Measurements from ENCODE around the gene PGAP2. TPM values are rescaled to one million over a fixed set of nuclear protein-coding genes. Genes with fewer than 3 reads are reported as not detected.

PGAP2 gene
- total and polyA plus RNA-seq, 10 of the 15 experiments (the other 5 are each of a cell fraction or from before 2014, with no cell fraction given): 12.3 to 37.4 (median 31.9) TPM

DNA sequence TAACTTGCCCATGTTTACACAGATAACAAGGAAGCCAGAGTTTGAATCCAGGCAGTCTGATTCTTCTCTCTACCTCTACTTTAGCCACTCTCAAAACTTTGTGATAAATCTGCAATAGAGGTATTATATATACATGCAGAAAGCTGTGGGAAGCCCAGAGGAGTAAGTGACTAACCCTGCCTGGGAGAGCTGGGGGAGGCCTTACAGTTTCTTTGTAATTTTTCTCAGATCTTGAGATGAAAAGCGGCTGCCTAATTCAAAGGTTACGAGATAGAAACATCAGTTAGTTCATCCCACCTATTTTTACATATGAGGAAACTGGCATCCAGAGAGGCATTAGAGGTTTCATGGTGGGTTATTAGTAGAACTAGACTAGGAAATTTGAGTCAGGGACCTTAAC is 52.0 kb downstream of the PGAP2 start:
- ChIA-PET SMC1A (ENCODE audit: uncharacterized antibody, unreplicated experiment) (interaction anchor here (1.0 to 21.1 kb wide), 16 partner anchors 9 to 212 kb away, joined by 3 to 805 read pairs (median 12); no protein-coding TSS in a partner anchor), POLR2A (interaction anchor here (0.8 to 13.2 kb wide), 8 partner anchors 14 to 197 kb away, joined by 4 to 405 read pairs (median 8); partner anchors contain the start of gene RHOG), RAD21 (ENCODE audit: unreplicated experiment) (interaction anchor here (0.5 to 16.5 kb wide), 10 partner anchors 11 to 205 kb away, joined by 4 to 605 read pairs (median 61); partner anchors contain the start of gene RHOG), CTCF (interaction anchor here (1.5 to 39.6 kb wide), 5 partner anchors 5 to 209 kb away, joined by 7 to 1047 read pairs (median 979); partner anchors contain the start of genes RHOG and STIM1)
- no peak for ATAC-seq
- Histone ChIP-seq H4K20me1 (ENCODE audit: control insufficient read depth, insufficient read depth) (no peaks in the 10 kb centered on the region), H2AFZ (ENCODE audit: control insufficient read depth, low read depth, low read length) (no peak overlapping the region), H3K79me2 (ENCODE audit: control insufficient read depth, insufficient read depth, low read length) (peaks cover 97% of the 10 kb centered on the region), H3K27ac (ENCODE audit: control insufficient read depth, insufficient read depth) (peak overlapping the region; percentile 16), H3K9ac (ENCODE audit: control insufficient read depth, insufficient read depth, low read length) (no peak overlapping the region; the same call in 1 of the 2 replicates), H3K9me3 (replicated peaks; ENCODE audit: control insufficient read depth, insufficient read depth, low read length) (no peaks in the 10 kb centered on the region), H3K36me3 (ENCODE audit: control insufficient read depth in 2 of 2, insufficient read depth in 2 of 2, low read length in 1 of 2) (no peaks in the 10 kb centered on the region), H3K4me2 (ENCODE audit: control insufficient read depth, insufficient read depth) (peak overlapping the region; percentile 98), H3K27me3 (replicated peaks in 1 of 2; ENCODE audit: control insufficient read depth in 2 of 2, insufficient read depth in 2 of 2, low read length in 1 of 2) (no peaks in the 10 kb centered on the region), H3K4me1 (ENCODE audit: control insufficient read depth, insufficient read depth, low read length) (peaks cover 41% of the 10 kb centered on the region), H3K4me3 (peak overlapping the region; percentile 94)
- TF ChIP-seq ZNF24 (IDR thresholded peaks at IDR 0.05) (no peak), NR2C2 (IDR thresholded peaks at IDR 0.05; ENCODE audit: borderline replicate concordance, control insufficient read depth, insufficient read length, low read depth) (no peak), TBL1XR1 (IDR thresholded peaks at IDR 0.05; ENCODE audit: low read depth, low read length) (no peak), EED (IDR thresholded peaks at IDR 0.05; ENCODE audit: low read depth) (no peak), BCL3 (IDR thresholded peaks at IDR 0.05; ENCODE audit: borderline replicate concordance, insufficient read depth, low read depth, low read length, poor library complexity, severe bottlenecking) (no peak), GABPA (IDR thresholded peaks at IDR 0.05; ENCODE audit: low read depth) (no peak), BMI1 (IDR thresholded peaks at IDR 0.05; ENCODE audit: borderline replicate concordance) (no peak), BHLHE40 (IDR thresholded peaks at IDR 0.05; ENCODE audit: borderline replicate concordance in 1 of 2, low read depth in 2 of 2, low read length in 1 of 2) (no peak), RELA (IDR thresholded peaks at IDR 0.05; ENCODE audit: borderline replicate concordance, partially characterized antibody) (no peak), SMARCA5 (IDR thresholded peaks at IDR 0.05) (no peak)
- DNase-seq (ENCODE audit: low read depth, low spot score): no peak
- 82% methylated on average over 2 of the region's 2 CpGs for WGBS (ENCODE audit: insufficient coverage, insufficient replicate concordance, low lambda C conversion rate, missing lambda C conversion rate)
- no peak for FAIRE-seq
- intact Hi-C loops (cut with micrococcal nuclease; ENCODE audit: unreplicated experiment): no loop called here
- BruUV-seq (replicated peaks): TSS peak; percentile 8
- in situ Hi-C loops (cut with MboI): loop anchor here (25.0 kb wide), 2 partner anchors 1477 to 1827 kb away; partner anchors contain the start of genes OR51B5, TRIM22 and TRIM5

All from GM12878 (cell line).